Natural killer cell (primary cell): ENCODE results near the gene RHCE. TPM values are rescaled to one million over a fixed set of nuclear protein-coding genes. Genes with fewer than 3 reads are reported as not detected.
A peak's percentile ranks its signal among the peaks of the same experiment; 100 is the strongest.
"Not testable (repeated sequence)": the region's sequence is repeated elsewhere in the genome, so short reads cannot be mapped to it uniquely, and the experiment has no call there.

Experiments
- ATAC-seq, 3 donors: fragments of 150-1000 bp in 2 of 3; fragments of 200-7000 bp in 1 of 3; cut with Tn5 transposase; 1 replicate in 1 of 3; 2 replicates in 2 of 3; pipeline ENCODE4 v1.10.0; 2021; ENCODE audit warnings: mild to moderate bottlenecking in 2 of 3, moderate library complexity in 2 of 3
- DNase-seq, 2 donors: peaks; one replicate each; pipeline versions ENCODE4 v3.0.0 to v3.0.0-alpha.2; 2013 to 2021; ENCODE audit warnings: mixed read lengths in 1 of 2
- H3K27ac ChIP-seq: one replicate; pipeline ENCODE4 v1.5.1; 2013; ENCODE audit warnings: mild to moderate bottlenecking, low read length
- H3K27me3 ChIP-seq: one replicate; pipeline ENCODE4 v1.6.1; 2013; ENCODE audit warnings: low read length; ENCODE audit not compliant: control insufficient read depth, insufficient read depth
- H3K36me3 ChIP-seq: one replicate; pipeline ENCODE4 v1.6.1; 2013; ENCODE audit warnings: low read length; ENCODE audit not compliant: control insufficient read depth, insufficient read depth
- H3K4me1 ChIP-seq: one replicate; pipeline ENCODE4 v1.6.1; 2013; ENCODE audit warnings: low read length; ENCODE audit not compliant: control insufficient read depth, insufficient read depth
- H3K4me3 ChIP-seq: one replicate; pipeline ENCODE4 v1.5.1; 2013; ENCODE audit warnings: low read length
- H3K9me3 ChIP-seq: one replicate; pipeline ENCODE4 v1.6.1; 2013; ENCODE audit warnings: low read length; ENCODE audit not compliant: control insufficient read depth, insufficient read depth
- H3K27ac Mint-ChIP-seq, 2 donors: one replicate each; pipeline ENCODE4 v1.8.0; 2022; ENCODE audit warnings: mild to moderate bottlenecking in 2 of 2, mixed read lengths in 2 of 2, moderate library complexity in 1 of 2
- H3K27me3 Mint-ChIP-seq, 2 donors: one replicate each; pipeline ENCODE4 v1.8.0; 2022; ENCODE audit warnings: low read depth in 2 of 2, mixed read lengths in 2 of 2
- H3K36me3 Mint-ChIP-seq: one replicate; pipeline ENCODE4 v1.8.0; 2022; ENCODE audit warnings: mixed read lengths
- H3K4me1 Mint-ChIP-seq, 2 donors: one replicate each; pipeline ENCODE4 v1.8.0; 2022; ENCODE audit warnings: mixed read lengths in 2 of 2
- H3K4me3 Mint-ChIP-seq: one replicate; pipeline ENCODE4 v1.8.0; 2022; ENCODE audit warnings: mild to moderate bottlenecking, moderate library complexity, mixed read lengths
- H3K9me3 Mint-ChIP-seq, 2 donors: one replicate each; pipeline ENCODE4 v1.8.0; 2022; ENCODE audit warnings: mixed read lengths in 2 of 2
- CTCF ChIP-seq: fragments of 200-600 bp; IDR thresholded peaks from one replicate; pipeline ENCODE4 v1.8.0; 2022; ENCODE audit warnings: antibody characterized with exemption
- WGBS: methylation state at CpG from one replicate; pipeline ENCODE4 v1.1.7; 2013; ENCODE audit warnings: missing lambda C conversion rate; ENCODE audit not compliant: insufficient coverage; 5-methylcytosine and 5-hydroxymethylcytosine counted together
- intact Hi-C: fragments of 100-400 bp; cut with micrococcal nuclease; formaldehyde crosslinking; loops from one replicate; pipeline ENCODE4 v1.14.2; 2022
- total RNA-seq, 4 donors: library from RNA; stranded (reverse); fragments of 120-200 nt in 1 of 4; gene quantifications; one replicate each; pipeline versions ENCODE4 v1.2.3 to v1.2.4, GENCODE V29; 2013 to 2022

Gene RHCE
- total RNA-seq, 3 donors from 2014 or later (not counting 1 experiment from before 2014, with no cell fraction given): not detected

- ATAC-seq: peak in 2 of 3 donors; percentile 26 to 66
- H3K4me3 Mint-ChIP-seq: no peak overlapping the region
- peak overlapping the region; percentile 49 to 70 for H3K27ac Mint-ChIP-seq
- no peaks in the 10 kb centered on the region for H3K27me3 ChIP-seq
- no peak overlapping the region for H3K4me3 ChIP-seq
- DNase-seq: peak in 1 of 2 donors; percentile 26
- peaks cover 2% of the 10 kb centered on the region for H3K36me3 ChIP-seq
- 28% methylated on average over 3 of the region's 4 CpGs for WGBS
- intact Hi-C loops: no loop called here
- H3K27me3 Mint-ChIP-seq: no peaks in the 10 kb centered on the region
- TF ChIP-seq CTCF: no peak
- no peaks in the 10 kb centered on the region for H3K9me3 ChIP-seq
- H3K4me1 Mint-ChIP-seq: peaks cover 22 to 29% of the 10 kb centered on the region in 2 donors
- no peak overlapping the region for H3K27ac ChIP-seq
- H3K9me3 Mint-ChIP-seq: no peaks in the 10 kb centered on the region
- H3K36me3 Mint-ChIP-seq: no peaks in the 10 kb centered on the region
- peaks cover 11% of the 10 kb centered on the region for H3K4me1 ChIP-seq
Measured at GRCh38 chr1:25467193-25467592, 46.6 kb upstream of the RHCE start.

GRCh38 chr1:25462732-25463131, 42.1 kb upstream of the RHCE start:
- TF ChIP-seq CTCF: no peak
- Mint-ChIP-seq H3K27ac (no peak overlapping the region), H3K4me1 (peaks cover 14 to 19% of the 10 kb centered on the region in 2 donors), H3K36me3 (peaks cover 14% of the 10 kb centered on the region), H3K9me3 (no peaks in the 10 kb centered on the region), H3K27me3 (no peaks in the 10 kb centered on the region), H3K4me3 (no peak overlapping the region)
- ATAC-seq (no peak), DNase-seq (no peak)
- WGBS: 85% methylated on average over 4 of the region's 5 CpGs
- Histone ChIP-seq H3K27ac (no peak overlapping the region), H3K36me3 (peaks cover 26% of the 10 kb centered on the region), H3K4me3 (no peak overlapping the region), H3K4me1 (peaks cover 8% of the 10 kb centered on the region), H3K27me3 (no peaks in the 10 kb centered on the region), H3K9me3 (no peaks in the 10 kb centered on the region)
- intact Hi-C loops: no loop called here

GRCh38 chr1:25461849-25462248, 41.2 kb upstream of the RHCE start:
- Mint-ChIP-seq H3K4me1 (peaks cover 5 to 10% of the 10 kb centered on the region in 2 donors), H3K27ac (no peak overlapping the region)

GRCh38 chr1:25460816-25461215, 40.2 kb upstream of the RHCE start:
- H3K27me3 Mint-ChIP-seq, ATAC-seq, H3K4me1 Mint-ChIP-seq, H3K27ac ChIP-seq, H3K4me3 ChIP-seq, H3K9me3 Mint-ChIP-seq, H3K27me3 ChIP-seq, H3K4me1 ChIP-seq, H3K27ac Mint-ChIP-seq, DNase-seq, intact Hi-C loops, H3K9me3 ChIP-seq, H3K4me3 Mint-ChIP-seq: not testable (repeated sequence)
- WGBS: no CpG with 5 or more reads among the region's 4 CpGs
- peaks cover 35% of the 10 kb centered on the region for H3K36me3 ChIP-seq
- H3K36me3 Mint-ChIP-seq: peaks cover 20% of the 10 kb centered on the region

More at GRCh38 chr1:25461849-25462248, 41.2 kb upstream of the RHCE start:
- ATAC-seq (no peak), DNase-seq (no peak)
- intact Hi-C loops: no loop called here
- H3K9me3 ChIP-seq: no peaks in the 10 kb centered on the region
- TF ChIP-seq CTCF: no peak
- peaks cover 2% of the 10 kb centered on the region for H3K4me1 ChIP-seq
- Mint-ChIP-seq H3K27me3 (no peaks in the 10 kb centered on the region), H3K36me3 (peaks cover 14% of the 10 kb centered on the region), H3K9me3 (no peaks in the 10 kb centered on the region), H3K4me3 (no peak overlapping the region)
- WGBS: no CpG with 5 or more reads among the region's 2 CpGs
- H3K36me3 ChIP-seq: peaks cover 30% of the 10 kb centered on the region
- H3K4me3 ChIP-seq: no peak overlapping the region
- H3K27ac ChIP-seq: no peak overlapping the region
- H3K27me3 ChIP-seq: no peaks in the 10 kb centered on the region
